Measurements from ENCODE around the gene RFPL3. TPM values are rescaled to one million over a fixed set of nuclear protein-coding genes. Genes with fewer than 3 reads are reported as not detected.

Gene RFPL3
- total RNA-seq, 1 experiment from 2014 or later = not detected

GRCh38 chr22:32340411-32340810 is 17.3 kb upstream of the RFPL3 start:
- CTCF ChIA-PET = no interaction called here

GRCh38 chr22:32341122-32341740 is 16.4 kb upstream of the RFPL3 start:
- Histone ChIP-seq H3K27me3 (ENCODE audit: control insufficient read depth, insufficient read depth, low read length) (no peaks in the 10 kb centered on the region; the same call in 1 of the 2 replicates), H3K4me3 (ENCODE audit: low read depth in 2 of 2, low read length in 2 of 2) (no peak overlapping the region), H3K9me3 (ENCODE audit: control insufficient read depth, insufficient read depth, low read depth, low read length) (no peaks in the 10 kb centered on the region), H3K27ac (ENCODE audit: low read length) (no peak overlapping the region), H3K36me3 (ENCODE audit: control insufficient read depth, insufficient read depth, low read length) (no peaks in the 10 kb centered on the region), H3K4me1 (ENCODE audit: control insufficient read depth, insufficient read depth, low read length) (no peaks in the 10 kb centered on the region)
- TF ChIP-seq TCF7L2 (IDR thresholded peaks at IDR 0.05; ENCODE audit: low read depth, low read length) (no peak), SIN3A (IDR thresholded peaks at IDR 0.05; ENCODE audit: borderline replicate concordance, insufficient read depth, low read depth, low read length) (no peak), REST (IDR thresholded peaks at IDR 0.05; ENCODE audit: insufficient read depth in 1 of 2, low read depth in 2 of 2, low read length in 1 of 2) (no peak), CTCF (IDR thresholded peaks at IDR 0.05) (no peak), POLR2AphosphoS5 (IDR thresholded peaks at IDR 0.05; ENCODE audit: low read depth, low read length) (no peak)
- no TSS peak for BruUV-seq (replicated peaks)
- DNase-seq (ENCODE audit: low read depth, low spot score) (no peak), ATAC-seq (no peak)
- ChIA-PET POLR2A (no interaction called here), CTCF (no interaction called here)
- in situ Hi-C loops (cut with HindIII; ENCODE audit: low pct_unique_long_range_greater_than_20kb, low sequenced_read_pairs) (no loop called here), intact Hi-C loops (cut with micrococcal nuclease; ENCODE audit: unreplicated experiment) (no loop called here)

More at GRCh38 chr22:32340411-32340810, 17.3 kb upstream of the RFPL3 start:
- TF ChIP-seq TCF7L2 (IDR thresholded peaks at IDR 0.05; ENCODE audit: low read depth, low read length) (no peak), REST (IDR thresholded peaks at IDR 0.05; ENCODE audit: insufficient read depth in 1 of 2, low read depth in 2 of 2, low read length in 1 of 2) (no peak), CTCF (IDR thresholded peaks at IDR 0.05) (no peak), SIN3A (IDR thresholded peaks at IDR 0.05; ENCODE audit: borderline replicate concordance, insufficient read depth, low read depth, low read length) (no peak), POLR2AphosphoS5 (IDR thresholded peaks at IDR 0.05; ENCODE audit: low read depth, low read length) (no peak)
- POLR2A ChIA-PET = no interaction called here
- DNase-seq (ENCODE audit: low read depth, low spot score) = no peak
- Histone ChIP-seq H3K27me3 (ENCODE audit: control insufficient read depth, insufficient read depth, low read length) (no peaks in the 10 kb centered on the region; the same call in 1 of the 2 replicates), H3K36me3 (ENCODE audit: control insufficient read depth, insufficient read depth, low read length) (no peaks in the 10 kb centered on the region), H3K9me3 (ENCODE audit: control insufficient read depth, insufficient read depth, low read depth, low read length) (no peaks in the 10 kb centered on the region), H3K4me1 (ENCODE audit: control insufficient read depth, insufficient read depth, low read length) (no peaks in the 10 kb centered on the region), H3K27ac (ENCODE audit: low read length) (no peak overlapping the region), H3K4me3 (ENCODE audit: low read depth in 2 of 2, low read length in 2 of 2) (no peak overlapping the region)
- in situ Hi-C loops (cut with HindIII; ENCODE audit: low pct_unique_long_range_greater_than_20kb, low sequenced_read_pairs) (no loop called here), intact Hi-C loops (cut with micrococcal nuclease; ENCODE audit: unreplicated experiment) (no loop called here)
- no TSS peak for BruUV-seq (replicated peaks)
- no peak for ATAC-seq
